Stomach (tissue), 4 donors: ENCODE data around the gene NFYA.

Source experiments
- CTCF ChIP-seq, 7 experiments: fragments of 450-650 bp in 4 of 7; fragments of 200-600 bp in 3 of 7; sonication (generic) in 3 of 7; IDR thresholded peaks; one replicate each; pipeline ENCODE4 v1.5.1; 2016 to 2019; ENCODE audit warnings: antibody characterized with exemption in 7 of 7, control low read depth in 2 of 7, mild to moderate bottlenecking in 1 of 7
- EP300 ChIP-seq: sonication (generic); formaldehyde crosslinking; IDR thresholded peaks from one replicate; pipeline ENCODE4 v1.6.1; 2017; ENCODE audit warnings: antibody characterized with exemption
- POLR2A ChIP-seq, 4 donors: fragments of 450-650 bp; IDR thresholded peaks; one replicate each; pipeline ENCODE4 v1.6.1; 2016; ENCODE audit warnings: antibody characterized with exemption in 4 of 4, control low read depth in 2 of 4, mild to moderate bottlenecking in 1 of 4, moderate library complexity in 1 of 4
- POLR2AphosphoS5 ChIP-seq, 3 donors: sonication (generic); formaldehyde crosslinking; IDR thresholded peaks; one replicate each; pipeline ENCODE4 v1.6.1; 2016; ENCODE audit warnings: antibody characterized with exemption in 3 of 3

GRCh38 chr6:41028561-41029412, 44.0 kb upstream of the NFYA start:
- no peak for TF ChIP-seq EP300
- no peak for TF ChIP-seq CTCF (IDR thresholded peaks at IDR 0.05)
- TF ChIP-seq POLR2AphosphoS5 (IDR thresholded peaks at IDR 0.05), result no peak
- TF ChIP-seq POLR2A (IDR thresholded peaks at IDR 0.05), result no peak
